Regular cardiac myocyte (primary cell): ENCODE data around the gene TMEM203. TPM values are rescaled to one million over a fixed set of nuclear protein-coding genes. Genes with fewer than 3 reads are reported as not detected.

ENCODE experiments used
- total RNA-seq: library from RNA; depleted of rRNA; stranded (reverse); fragments of >200 nt; gene quantifications from 2 replicates; pipeline ENCODE4 v1.2.3, GENCODE V29; 2014

Gene TMEM203
- total RNA-seq, 1 donor from 2014 or later: 36.9 TPM

Other genes starting within 250 kb of the TMEM203 start
- gene PTGDS, start 228.1 kb downstream of the TMEM203 start, total RNA-seq: 1.7 TPM in 1 of 2 replicates, not detected in the other
- gene LCNL1, start 222.7 kb downstream of the TMEM203 start, total RNA-seq: 0.85 TPM in 1 of 2 replicates, not detected in the other
- gene PAXX, start 213.2 kb downstream of the TMEM203 start, total RNA-seq: 14.9 and 23.6 TPM in 2 replicates
- gene CLIC3, start 209.1 kb downstream of the TMEM203 start, total RNA-seq: 0.56 and 1.7 TPM in 2 replicates
- gene ABCA2, start 177.4 kb downstream of the TMEM203 start, total RNA-seq: 10.4 and 20.3 TPM in 2 replicates
- not detected in 2 replicates for gene FUT7, start 173.6 kb downstream of the TMEM203 start, total RNA-seq
- gene NPDC1, start 159.5 kb downstream of the TMEM203 start, total RNA-seq: 14.6 and 20.3 TPM in 2 replicates
- not detected in 2 replicates for gene ENTPD2, start 151.6 kb downstream of the TMEM203 start, total RNA-seq
- gene SAPCD2, start 135.1 kb downstream of the TMEM203 start, total RNA-seq: 0.85 and 10.4 TPM in 2 replicates
- 5.9 and 16.1 TPM in 2 replicates for gene UAP1L1, start 128.1 kb downstream of the TMEM203 start, total RNA-seq
- 67.3 and 120 TPM in 2 replicates for gene MAN1B1, start 118.7 kb downstream of the TMEM203 start, total RNA-seq
- gene DPP7, start 90.9 kb downstream of the TMEM203 start, total RNA-seq: 33.9 and 69.9 TPM in 2 replicates
- gene GRIN1, start 66.5 kb downstream of the TMEM203 start, total RNA-seq: under 0.01 and 0.19 TPM in 2 replicates
- gene LRRC26, start 35.6 kb downstream of the TMEM203 start, total RNA-seq: not detected in 2 replicates
- not detected in 2 replicates for gene TMEM210, start 33.6 kb downstream of the TMEM203 start, total RNA-seq
- 16.9 and 21.5 TPM in 2 replicates for gene ANAPC2, start 17.1 kb downstream of the TMEM203 start, total RNA-seq
- 43.1 and 109 TPM in 2 replicates for gene SSNA1, start 17.0 kb downstream of the TMEM203 start, total RNA-seq
- gene TPRN, start 4.9 kb downstream of the TMEM203 start, total RNA-seq: 4.2 and 7.7 TPM in 2 replicates
- 2.8 and 5.9 TPM in 2 replicates for gene NDOR1, start 52 bp upstream of the TMEM203 start, total RNA-seq
- gene RNF208, start 16.6 kb upstream of the TMEM203 start, total RNA-seq: 0.19 and 0.28 TPM in 2 replicates
- gene CYSRT1, start 19.5 kb upstream of the TMEM203 start, total RNA-seq: under 0.01 and 0.19 TPM in 2 replicates
- gene RNF224, start 21.9 kb upstream of the TMEM203 start, total RNA-seq: not detected in 2 replicates
- gene SLC34A3, start 25.3 kb upstream of the TMEM203 start, total RNA-seq: not detected in 2 replicates
- 99.2 and 1,104 TPM in 2 replicates for gene TUBB4B, start 35.6 kb upstream of the TMEM203 start, total RNA-seq
- not detected in 2 replicates for gene STPG3, start 45.6 kb upstream of the TMEM203 start, total RNA-seq
- gene NELFB, start 49.7 kb upstream of the TMEM203 start, total RNA-seq: 45.1 and 65.0 TPM in 2 replicates
- 13.8 and 31.1 TPM in 2 replicates for gene TOR4A, start 72.1 kb upstream of the TMEM203 start, total RNA-seq
- 0.28 and 0.77 TPM in 2 replicates for gene NRARP, start 96.6 kb upstream of the TMEM203 start, total RNA-seq
- gene EXD3, start 217.5 kb upstream of the TMEM203 start, total RNA-seq: 5.2 and 18.0 TPM in 2 replicates
- gene NOXA1, start 217.7 kb upstream of the TMEM203 start, total RNA-seq: 0.28 TPM in 1 of 2 replicates, not detected in the other
- gene ENTPD8, start 235.7 kb upstream of the TMEM203 start, total RNA-seq: not detected in 2 replicates